ENCODE data around the gene PCNX4.

Gene PCNX4

GRCh38 chr14:60102389-60102788, 10.7 kb downstream of the PCNX4 start:
- no peak for DNase-seq

DNA sequence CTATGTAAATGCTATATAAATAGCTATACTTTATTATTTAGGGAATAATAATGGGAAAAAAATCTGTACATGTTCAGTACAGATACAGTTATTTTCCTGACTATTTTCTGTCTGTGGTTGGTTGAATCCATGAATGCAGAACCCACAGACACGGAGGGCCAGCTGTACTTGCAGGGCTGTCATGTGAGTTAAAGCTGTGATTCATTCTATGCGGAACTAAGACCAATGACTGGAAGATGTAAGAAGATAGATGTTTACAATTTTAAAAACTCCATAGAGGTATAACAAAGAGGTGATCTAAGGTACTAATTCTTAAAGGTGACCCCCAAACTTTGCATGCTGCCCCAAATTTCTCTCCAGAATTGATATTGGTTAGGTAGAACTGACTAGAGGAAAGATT, 14.6 kb downstream of the PCNX4 start:
- DNase-seq = no peak

DNA sequence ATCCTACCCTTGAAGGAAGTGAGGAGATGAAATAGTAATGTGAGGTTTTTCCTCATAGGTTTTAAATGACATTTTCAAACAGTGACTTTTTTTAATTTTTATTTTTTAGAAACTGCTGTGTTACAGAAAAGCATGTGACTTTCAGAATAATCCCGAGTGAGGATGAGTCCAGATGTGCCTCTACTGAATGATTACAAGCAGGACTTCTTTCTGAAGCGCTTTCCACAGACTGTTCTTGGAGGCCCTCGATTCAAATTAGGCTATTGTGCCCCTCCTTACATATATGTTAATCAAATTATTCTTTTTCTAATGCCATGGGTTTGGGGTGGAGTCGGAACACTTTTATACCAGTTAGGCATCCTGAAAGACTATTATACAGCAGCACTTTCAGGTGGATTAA, 15.8 kb downstream of the PCNX4 start:
- DNase-seq = no peak

DNA sequence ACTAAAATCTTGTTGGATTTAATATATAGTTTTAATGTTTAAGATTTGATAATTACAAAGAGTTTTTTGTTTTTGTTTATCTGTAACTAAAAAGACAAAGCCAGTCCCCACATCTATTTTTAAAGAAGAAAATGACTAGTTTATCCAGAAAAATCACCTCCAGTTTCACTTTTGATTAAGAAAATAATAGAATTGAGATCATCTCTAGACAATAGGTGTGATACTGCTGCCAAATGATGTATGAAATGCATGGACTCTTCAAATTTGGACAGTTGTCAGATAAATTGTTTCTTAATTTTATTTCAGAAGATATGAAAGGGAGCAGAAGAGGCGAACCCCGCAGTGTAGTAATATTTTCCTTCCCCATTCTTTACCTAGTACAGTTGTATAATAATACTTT, 20.0 kb downstream of the PCNX4 start:
- DNase-seq = no peak

GRCh38 chr14:60114881-60115280, 23.2 kb downstream of the PCNX4 start:
- no peak for DNase-seq

- DNase-seq = no peak
Measured at GRCh38 chr14:60116181-60116580, 24.5 kb downstream of the PCNX4 start.

GRCh38 chr14:60125918-60126317, 34.2 kb downstream of the PCNX4 start:
- no peak for DNase-seq

DNA sequence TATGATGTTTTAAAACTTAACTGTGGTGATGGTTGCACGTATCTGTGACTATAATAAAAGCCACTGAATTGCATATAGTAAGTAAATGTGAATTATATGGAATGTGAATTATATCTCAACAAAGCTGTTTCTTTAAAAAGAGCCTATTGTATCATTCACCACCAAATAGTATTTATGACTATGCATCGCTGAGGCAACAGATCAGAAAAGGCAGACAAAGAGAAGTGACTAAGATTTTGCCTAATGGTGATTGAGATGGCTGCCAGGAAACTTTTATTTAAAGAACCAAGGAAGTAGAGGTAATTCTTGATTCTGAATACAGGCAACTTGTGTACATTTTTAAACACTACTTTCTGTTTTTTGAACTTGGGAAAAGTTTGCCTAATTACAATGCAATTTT, 41.8 kb downstream of the PCNX4 start:
- DNase-seq = no peak

GRCh38 chr14:60134702-60135101, 43.0 kb downstream of the PCNX4 start:
- no peak for DNase-seq

- peak; percentile 94 to 98 for DNase-seq
Measured at GRCh38 chr14:60151715-60152114, 60.0 kb downstream of the PCNX4 start.

DNA sequence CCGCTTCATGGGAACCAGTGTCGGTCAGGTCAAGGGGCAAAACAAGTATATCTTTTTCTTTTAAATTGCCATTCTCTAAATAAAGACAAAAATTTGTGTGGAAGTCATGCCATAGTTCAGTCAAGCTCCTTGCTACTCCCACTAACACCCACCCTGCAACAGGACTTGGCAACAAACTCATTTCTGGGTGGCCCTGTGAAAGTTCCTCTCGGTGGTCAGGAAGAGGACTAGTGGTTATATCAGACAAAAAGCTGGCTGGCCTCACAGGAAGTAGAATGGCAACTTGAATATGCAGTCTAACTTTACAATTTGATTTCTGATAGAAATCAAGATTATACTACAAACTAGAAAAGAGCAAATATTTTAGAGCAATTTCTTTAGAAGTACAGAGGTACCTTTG, 62.3 kb downstream of the PCNX4 start:
- DNase-seq = peak; percentile 64 to 66

DNA sequence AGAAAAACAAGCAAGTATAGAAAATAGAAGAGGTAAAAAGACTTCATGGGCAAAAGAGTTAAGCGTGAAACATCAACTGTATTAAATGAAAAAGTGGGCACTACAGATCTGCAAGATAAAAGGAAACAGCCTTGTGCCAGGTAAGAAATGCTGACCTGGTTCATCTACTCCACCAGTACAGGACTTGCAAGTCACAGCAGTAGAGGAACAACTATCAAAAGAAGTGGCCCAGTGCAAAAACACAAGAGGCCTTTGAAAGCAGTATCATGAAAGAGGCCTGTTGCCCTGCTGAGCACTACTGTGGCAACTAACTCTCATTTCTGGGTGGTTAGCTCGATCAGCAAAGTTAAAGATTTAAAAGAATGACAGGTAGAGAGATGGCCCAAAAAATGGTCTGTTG, 62.9 kb downstream of the PCNX4 start:
- no peak for DNase-seq

GRCh38 chr14:60160422-60160821, 68.7 kb downstream of the PCNX4 start:
- no peak for DNase-seq

DNA sequence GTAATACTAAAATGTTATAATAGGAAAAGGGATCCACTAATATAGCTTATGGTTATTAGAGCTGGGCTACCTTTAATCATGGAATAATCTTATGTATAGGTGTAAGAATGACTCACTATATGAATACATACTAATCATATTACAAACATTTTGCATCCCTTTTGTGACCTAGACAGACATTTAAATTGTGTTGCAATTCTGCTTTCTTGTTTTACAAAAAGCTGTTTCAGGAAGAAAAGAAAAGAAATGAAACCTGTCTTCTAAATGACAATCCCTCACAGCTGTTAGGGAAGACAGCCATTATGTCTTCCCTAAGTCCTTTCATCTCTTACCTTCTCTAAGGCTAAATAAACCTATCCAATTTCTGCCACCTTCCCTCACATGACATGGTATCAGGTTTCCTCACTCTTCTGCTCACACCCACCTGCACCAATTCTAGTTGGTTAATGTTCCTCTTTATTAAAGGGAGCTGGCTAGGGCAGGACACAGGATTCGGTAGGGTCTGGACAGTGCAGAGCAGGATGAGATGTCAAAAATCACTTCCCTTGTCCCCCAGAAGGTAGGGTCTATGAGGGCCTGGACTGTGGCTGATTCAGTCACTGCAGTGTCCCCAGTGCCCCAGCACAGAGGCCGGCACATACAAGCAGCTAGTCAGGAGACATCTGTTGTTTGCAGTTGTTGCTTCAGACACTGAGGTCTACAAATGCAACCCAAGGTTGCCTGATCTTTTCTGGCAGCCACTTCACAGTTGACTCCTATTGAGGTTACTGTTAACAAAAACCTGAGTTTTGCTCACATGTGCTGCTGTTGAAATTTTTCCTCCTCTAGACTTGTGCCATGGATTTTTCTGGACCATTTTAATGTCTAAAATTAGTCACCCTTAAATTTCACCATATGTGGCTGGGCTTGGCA, 69.7 kb downstream of the PCNX4 start:
- DNase-seq = peak in 1 of 2 experiments; percentile 6

- DNase-seq = peak in 1 of 2 experiments; percentile 25
Measured at GRCh38 chr14:60163693-60164092, 72.0 kb downstream of the PCNX4 start.

- peak in 1 of 2 experiments; percentile 28 for DNase-seq
Measured at GRCh38 chr14:60164404-60164711, 72.6 kb downstream of the PCNX4 start.

DNA sequence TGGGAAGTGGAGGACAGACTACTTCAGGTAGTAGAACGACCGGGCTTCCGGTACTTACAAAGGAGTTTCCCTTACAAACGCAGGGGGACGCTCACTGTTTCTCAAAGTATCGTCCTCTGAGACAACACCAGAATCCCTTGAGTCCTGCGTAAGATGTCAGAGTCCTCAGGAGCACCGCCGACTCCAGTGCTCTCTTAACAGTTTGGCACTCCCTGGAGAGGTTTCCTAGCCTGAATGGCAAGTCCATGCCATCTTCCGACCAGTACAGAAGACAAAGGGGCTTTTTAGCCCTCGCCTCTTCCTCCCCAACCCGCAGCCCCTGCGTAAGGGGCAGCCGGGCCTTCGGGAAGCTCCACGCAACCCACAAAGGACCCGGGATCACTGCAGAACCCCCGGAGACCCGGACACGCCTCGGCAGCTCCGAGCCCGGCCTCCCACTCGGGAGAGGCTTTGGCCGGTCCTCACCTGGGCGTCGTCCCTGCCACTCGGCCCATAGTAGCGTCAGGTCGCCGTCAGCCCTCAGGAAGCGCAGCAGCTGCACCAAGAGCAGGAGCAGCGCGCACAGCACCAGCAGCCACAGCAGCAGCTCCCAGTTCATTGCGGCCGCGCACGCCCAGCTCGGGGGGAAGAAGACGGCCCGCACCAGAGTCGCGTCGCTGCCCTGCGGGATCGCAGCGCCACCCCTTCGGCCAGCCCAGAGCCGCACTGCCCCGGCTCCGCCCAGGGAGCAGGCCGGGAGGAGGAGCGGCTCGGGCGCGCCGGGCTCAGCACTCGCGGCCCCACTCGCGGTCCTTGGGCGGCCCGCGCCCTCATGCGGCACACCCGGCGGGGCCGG, 73.2 kb downstream of the PCNX4 start, which contains the start of gene DHRS7:
Gene DHRS7 (minus strand): TSS at position 687 of the 835 bp plus-strand sequence. CDS start 89 bp downstream, at position 598.
- peak; percentile 60 to 72 for DNase-seq

DNA sequence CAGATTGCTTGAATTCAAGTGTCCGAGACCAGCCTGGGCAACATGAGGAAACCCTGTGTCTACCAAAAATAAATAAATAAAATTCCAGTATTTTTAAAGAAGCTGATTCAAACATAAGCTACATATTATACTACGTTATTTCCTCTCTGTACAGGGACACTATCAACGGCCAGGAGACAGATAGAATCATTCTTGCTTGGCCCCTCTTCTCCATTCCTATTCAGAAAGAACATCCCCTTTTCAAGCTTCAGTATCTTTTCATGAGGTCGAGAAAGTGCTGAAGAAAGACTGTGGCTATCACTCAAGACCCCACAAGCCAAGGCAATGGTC, 73.8 kb downstream of the PCNX4 start:
- peak; percentile 57 to 60 for DNase-seq

DNA sequence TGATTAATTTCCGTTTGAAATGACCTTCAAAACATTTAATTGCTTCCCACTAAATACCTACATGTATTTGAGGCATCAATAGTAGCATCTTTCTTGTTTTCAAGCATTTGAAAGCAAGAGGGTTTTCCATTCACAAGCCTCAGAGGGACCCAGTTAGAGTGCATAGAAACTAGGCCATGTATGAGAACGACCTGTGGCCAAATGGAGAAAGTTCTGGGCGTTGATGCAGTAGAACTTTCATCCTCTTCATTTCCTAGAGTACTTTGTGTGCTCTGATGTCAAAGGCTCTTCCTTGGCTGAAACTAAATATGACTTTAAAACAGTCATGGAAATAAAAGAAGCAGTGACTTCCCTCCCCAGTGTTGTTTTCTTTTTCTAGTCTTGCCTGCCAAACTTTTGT, 74.4 kb downstream of the PCNX4 start:
- peak; percentile 9 to 24 for DNase-seq

- no peak for DNase-seq
Measured at GRCh38 chr14:60169722-60170121, 78.0 kb downstream of the PCNX4 start.

- no peak for DNase-seq
Measured at GRCh38 chr14:60170948-60171347, 79.2 kb downstream of the PCNX4 start.

GRCh38 chr14:60171690-60172089, 80.0 kb downstream of the PCNX4 start:
- no peak for DNase-seq

GRCh38 chr14:60174352-60175254, 82.9 kb downstream of the PCNX4 start:
- no peak for DNase-seq
